DMS153 treated with DMSO at 0.1 percent for 48 hours (cell line): ENCODE results near the gene TCTN3.
"Not testable (repeated sequence)": the region's sequence is repeated elsewhere in the genome, so short reads cannot be mapped to it uniquely, and the experiment has no call there.

Experiments
- DNase-seq: peaks from one replicate; lab custom pipeline; 2025; ENCODE audit not compliant: unreplicated experiment; lab: John Stamatoyannopoulos, UW

The TCTN3 gene

DNA sequence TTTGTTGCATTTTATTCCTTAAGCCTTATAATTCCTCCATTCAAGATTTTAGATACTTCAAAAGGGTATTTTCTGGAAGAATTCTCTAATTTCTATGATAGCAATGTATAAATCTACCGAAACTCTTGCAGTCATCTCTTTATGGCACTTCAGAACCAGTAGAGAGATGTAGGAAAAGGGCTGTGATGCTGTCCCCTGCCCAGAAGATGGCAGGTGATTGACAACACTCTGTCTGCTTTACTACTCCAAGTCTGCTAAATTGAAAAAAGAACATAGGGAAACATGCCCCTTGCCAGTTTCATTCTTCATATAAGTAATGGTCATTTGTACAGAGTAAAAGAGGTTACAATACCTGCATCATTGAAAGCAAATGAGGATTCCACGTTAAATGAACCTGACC lies 5.1 kb downstream of the TCTN3 start:
- no peak for DNase-seq

GRCh38 chr10:95683966-95684365 lies 9.8 kb downstream of the TCTN3 start:
- no peak for DNase-seq

DNA sequence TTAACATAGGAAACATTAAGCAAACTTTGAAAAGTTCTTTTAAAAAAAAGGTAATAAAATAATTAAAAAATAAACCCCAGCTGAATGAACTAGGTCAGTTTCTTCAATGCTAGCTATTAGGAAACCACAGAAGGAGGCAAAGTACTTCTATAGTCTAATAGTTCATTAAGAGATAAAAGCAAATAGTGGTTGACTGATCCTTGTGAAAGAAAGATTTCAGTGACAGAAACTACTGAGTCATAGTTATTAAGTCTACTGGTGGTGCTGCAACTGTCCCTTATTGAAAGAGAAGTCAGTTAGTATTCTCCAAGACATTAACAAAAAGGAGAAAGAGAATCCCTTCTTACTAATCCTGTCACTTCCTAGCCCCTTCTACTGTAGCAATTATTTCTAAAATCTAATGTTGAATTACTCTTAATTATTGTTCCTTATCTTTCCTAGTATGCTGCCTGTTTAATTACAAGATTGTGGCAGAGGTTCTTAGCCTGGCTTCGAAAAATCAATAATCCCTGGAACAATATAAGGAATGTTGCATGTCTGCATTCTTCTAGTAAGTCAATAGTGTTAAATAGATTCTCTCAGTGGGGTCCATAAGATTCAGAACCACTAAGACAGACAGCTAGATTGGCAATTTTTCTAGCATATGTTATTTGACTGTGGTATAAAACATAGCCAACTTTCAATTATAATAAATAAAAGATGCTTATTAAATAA lies 18.2 kb downstream of the TCTN3 start:
- DNase-seq = no peak

DNA sequence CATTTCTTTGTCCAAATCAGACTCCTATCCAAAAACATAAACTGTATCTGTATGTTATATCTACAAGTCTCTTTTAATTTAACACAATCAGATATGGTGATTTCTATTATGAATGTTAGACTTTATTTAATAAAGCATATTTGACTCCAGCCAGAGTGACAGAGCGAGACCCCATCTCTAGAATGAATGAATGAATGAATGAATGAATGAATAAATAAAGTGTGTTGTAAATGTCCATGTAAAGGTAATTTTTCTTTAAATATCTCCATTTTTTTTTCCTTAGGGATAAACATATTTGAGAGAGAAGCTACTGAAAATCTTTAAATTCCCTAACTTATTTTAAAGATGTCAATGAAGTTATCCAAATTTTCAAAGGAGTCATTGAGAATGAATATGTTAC lies 19.1 kb downstream of the TCTN3 start:
- DNase-seq = no peak

GRCh38 chr10:95672641-95673040 lies 21.1 kb downstream of the TCTN3 start:
- DNase-seq = not testable (repeated sequence)

GRCh38 chr10:95664543-95664942 lies 29.2 kb downstream of the TCTN3 start:
- DNase-seq = no peak

- DNase-seq = no peak
Observed at GRCh38 chr10:95663496-95663895, 30.2 kb downstream of the TCTN3 start.

GRCh38 chr10:95661818-95662217 lies 31.9 kb downstream of the TCTN3 start:
- no peak for DNase-seq

- DNase-seq = no peak
Observed at GRCh38 chr10:95660283-95660682, 33.4 kb downstream of the TCTN3 start.

- no peak for DNase-seq
Observed at GRCh38 chr10:95657250-95657649, 36.5 kb downstream of the TCTN3 start.

GRCh38 chr10:95656291-95657164 lies 37.2 kb downstream of the TCTN3 start, which contains the start of gene ALDH18A1:
TSS of gene ALDH18A1 (minus strand) at chr10:95656711. CDS start at chr10:95653377, 3,334 bp downstream.
- peak; percentile 69 for DNase-seq

- no peak for DNase-seq
Observed at GRCh38 chr10:95655571-95656290, 38.0 kb downstream of the TCTN3 start.

- no peak for DNase-seq
Observed at GRCh38 chr10:95653895-95654294, 39.8 kb downstream of the TCTN3 start.

DNA sequence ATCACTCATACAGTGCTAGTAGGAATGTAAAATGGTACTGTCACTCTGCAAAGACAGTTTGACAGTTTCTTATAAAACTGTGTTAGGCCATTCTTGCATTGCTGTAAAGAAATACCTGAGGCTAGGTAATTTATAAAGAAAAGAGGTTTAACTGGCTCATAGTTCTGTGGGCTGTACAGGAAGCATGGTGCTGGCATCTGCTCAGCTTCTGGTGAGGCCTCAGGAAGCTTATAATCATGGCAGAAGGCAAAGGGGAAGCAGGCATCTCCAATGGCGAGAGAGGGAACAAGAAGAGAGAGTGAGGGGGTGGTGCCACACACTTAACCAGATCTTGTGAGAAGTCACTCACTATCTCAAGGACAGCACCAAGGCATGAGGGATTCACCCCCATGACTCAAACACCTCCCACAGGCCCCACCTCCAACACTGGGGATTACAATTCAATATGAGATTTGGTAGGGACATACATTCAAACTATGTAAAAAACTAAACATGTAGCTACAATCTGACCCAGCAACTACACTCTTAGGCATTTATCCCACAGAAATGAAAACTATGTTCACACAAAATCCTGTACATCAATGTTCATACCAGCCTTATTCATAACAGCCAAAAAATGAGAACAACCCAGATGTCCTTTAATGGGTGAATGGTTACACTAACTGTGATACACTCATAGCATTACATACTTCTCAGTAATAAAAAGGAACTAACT lies 42.2 kb downstream of the TCTN3 start:
- no peak for DNase-seq

- DNase-seq = no peak
Observed at GRCh38 chr10:95650232-95650631, 43.5 kb downstream of the TCTN3 start.

DNA sequence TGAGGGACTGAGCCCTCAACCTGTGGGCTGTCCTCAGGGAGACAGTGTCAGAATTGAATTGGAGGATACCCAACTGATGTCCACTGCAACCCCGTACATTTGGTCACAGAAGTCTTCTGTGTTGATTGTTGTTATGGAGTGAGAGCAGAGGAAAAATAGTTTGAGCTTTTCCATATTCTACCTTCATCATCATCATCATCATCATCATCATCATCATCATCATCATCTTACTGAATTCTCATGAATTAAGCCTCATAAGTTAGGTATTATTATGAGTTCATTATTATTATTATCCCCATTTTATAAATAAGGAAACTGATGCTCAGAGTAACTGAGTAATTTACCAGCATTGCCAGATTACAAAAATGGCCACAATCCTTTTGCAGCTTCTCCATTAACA lies 45.6 kb downstream of the TCTN3 start:
- no peak for DNase-seq

- no peak for DNase-seq
Observed at GRCh38 chr10:95646160-95646559, 47.6 kb downstream of the TCTN3 start.

GRCh38 chr10:95644901-95645300 lies 48.8 kb downstream of the TCTN3 start:
- no peak for DNase-seq

GRCh38 chr10:95640891-95641315 lies 52.8 kb downstream of the TCTN3 start:
- DNase-seq = no peak

DNA sequence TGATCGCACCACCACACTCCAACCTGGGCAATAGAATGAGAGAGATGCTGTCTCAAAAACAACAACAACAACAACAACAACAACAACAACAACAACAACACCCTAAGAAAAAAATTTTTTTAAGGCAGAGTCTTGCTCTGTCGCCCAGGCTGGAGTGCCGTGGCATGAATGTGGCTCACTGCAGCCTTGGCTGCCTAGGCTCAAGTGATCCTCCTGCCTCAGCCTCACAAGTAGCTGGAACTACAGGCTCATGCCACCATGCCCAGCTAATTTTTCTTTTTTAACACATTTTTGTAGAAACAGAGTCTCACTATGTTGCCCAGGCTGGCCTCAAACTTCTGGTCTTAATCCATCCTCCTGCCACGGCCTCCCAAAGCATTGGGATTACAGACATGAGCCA lies 55.8 kb downstream of the TCTN3 start:
- DNase-seq = no peak

- DNase-seq = no peak
Observed at GRCh38 chr10:95637140-95637539, 56.6 kb downstream of the TCTN3 start.
